G401 (cell line): Measurements from ENCODE around the gene TXNRD2. TPM values are rescaled to one million over a fixed set of nuclear protein-coding genes. Genes with fewer than 3 reads are reported as not detected.

ENCODE experiments used
- DNase-seq: peaks from one replicate; pipeline ENCODE4 v3.0.0-alpha.2; 2015; ENCODE audit warnings: low spot score
- in situ Hi-C: cut with HindIII; loops from 2 replicates; pipeline ENCODE4 v1.10.0; 2016; ENCODE audit warnings: low sequenced_read_pairs, mixed read lengths
- total RNA-seq: library from RNA; depleted of rRNA; stranded (reverse); fragments of >200 nt; shearing (Covaris generic); gene quantifications from 2 replicates; pipeline ENCODE4 v1.2.3, GENCODE V29; 2014

TXNRD2 gene
- total RNA-seq, 1 experiment from 2014 or later: 96.6 TPM

GRCh38 chr22:19898831-19899567, 42.6 kb downstream of the TXNRD2 start:
- in situ Hi-C loops: no loop called here
- no peak for DNase-seq

GRCh38 chr22:19898145-19898544, 43.5 kb downstream of the TXNRD2 start:
- in situ Hi-C loops: no loop called here
- no peak for DNase-seq

DNA sequence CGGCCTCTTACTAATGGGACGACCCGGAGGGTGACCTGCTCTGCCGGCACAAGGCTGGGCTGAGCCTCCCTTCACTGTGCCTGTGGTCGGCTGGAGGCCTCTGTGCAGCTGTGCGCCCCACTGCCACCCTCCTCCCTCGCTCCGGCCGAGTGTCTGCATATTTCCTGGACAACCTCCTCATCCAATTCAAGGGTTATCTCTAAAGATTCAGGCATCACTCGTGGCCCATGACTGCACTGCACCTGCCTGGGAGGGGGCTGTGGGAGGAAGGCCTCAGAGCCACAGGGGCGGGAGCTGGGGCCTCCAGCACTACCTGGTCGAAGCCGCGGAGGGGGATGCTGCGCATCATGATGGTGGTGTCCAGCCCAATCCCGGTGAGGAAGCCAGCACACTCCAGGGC, 43.9 kb downstream of the TXNRD2 start:
- in situ Hi-C loops: no loop called here
- DNase-seq: no peak

- in situ Hi-C loops: no loop called here
Observed at GRCh38 chr22:19896665-19897355, 44.8 kb downstream of the TXNRD2 start.

GRCh38 chr22:19895160-19895849, 46.3 kb downstream of the TXNRD2 start:
- no peak for DNase-seq
- in situ Hi-C loops: no loop called here

More at GRCh38 chr22:19896665-19897355, 44.8 kb downstream of the TXNRD2 start:
- DNase-seq: peak; percentile 58

GRCh38 chr22:19893363-19893762, 48.3 kb downstream of the TXNRD2 start:
- no peak for DNase-seq
- in situ Hi-C loops: no loop called here

DNA sequence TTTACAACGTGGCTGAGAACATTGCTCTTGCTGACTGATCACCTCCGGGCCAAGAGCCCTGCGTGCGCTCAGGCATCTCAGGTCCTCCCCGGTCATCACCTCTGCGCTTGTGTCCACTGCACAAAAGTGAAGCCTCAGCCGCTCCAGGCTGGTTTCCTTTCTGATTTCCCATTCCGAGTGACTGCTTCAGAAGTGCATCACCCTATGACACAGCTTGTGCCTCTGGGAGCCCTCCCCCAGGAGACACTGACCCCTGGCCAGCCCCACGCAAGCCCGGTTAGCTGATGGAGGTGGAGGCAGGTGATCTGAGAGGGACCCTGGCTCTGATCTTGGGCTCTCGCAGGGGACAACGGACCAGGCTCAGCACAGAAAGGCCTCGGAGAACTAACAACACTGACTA, 48.7 kb downstream of the TXNRD2 start:
- in situ Hi-C loops: no loop called here
- no peak for DNase-seq

GRCh38 chr22:19892257-19892879, 49.2 kb downstream of the TXNRD2 start:
- in situ Hi-C loops: no loop called here
- no peak for DNase-seq

GRCh38 chr22:19891317-19892256, 50.0 kb downstream of the TXNRD2 start:
- in situ Hi-C loops: no loop called here
- no peak for DNase-seq

GRCh38 chr22:19890502-19891316, 50.9 kb downstream of the TXNRD2 start:
- DNase-seq: no peak
- in situ Hi-C loops: no loop called here

- DNase-seq: no peak
- in situ Hi-C loops: no loop called here
Observed at GRCh38 chr22:19889951-19890350, 51.7 kb downstream of the TXNRD2 start.

DNA sequence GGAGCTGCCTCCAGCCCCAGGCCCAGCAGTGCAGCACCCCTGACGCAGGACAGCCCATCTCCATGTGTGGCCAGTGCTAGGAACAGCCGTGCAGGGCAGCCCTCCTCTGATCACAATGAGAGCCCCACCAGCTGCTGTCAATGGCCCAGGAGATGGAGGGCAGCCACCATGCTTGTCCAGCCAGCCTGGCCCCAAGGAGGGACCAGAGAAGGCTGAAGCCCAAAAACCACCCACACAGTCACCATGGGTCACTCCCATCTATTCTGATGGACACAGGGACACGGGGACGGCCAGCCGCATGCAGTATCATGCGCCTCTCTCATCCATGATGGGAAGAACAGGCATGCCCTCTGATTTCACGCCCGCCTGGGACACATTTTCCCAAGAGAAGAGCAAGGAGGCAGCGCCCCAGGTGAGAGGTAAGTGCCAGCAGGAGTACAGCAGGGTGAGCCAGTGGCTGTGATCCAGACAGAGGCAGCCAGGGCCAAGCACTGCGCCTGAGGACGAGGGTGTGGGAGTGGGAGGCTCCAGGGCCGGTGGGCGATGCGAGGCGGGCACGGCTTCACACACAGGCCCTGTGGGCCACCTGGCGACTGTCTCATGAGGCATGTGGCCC, 53.4 kb downstream of the TXNRD2 start:
- in situ Hi-C loops: no loop called here

DNA sequence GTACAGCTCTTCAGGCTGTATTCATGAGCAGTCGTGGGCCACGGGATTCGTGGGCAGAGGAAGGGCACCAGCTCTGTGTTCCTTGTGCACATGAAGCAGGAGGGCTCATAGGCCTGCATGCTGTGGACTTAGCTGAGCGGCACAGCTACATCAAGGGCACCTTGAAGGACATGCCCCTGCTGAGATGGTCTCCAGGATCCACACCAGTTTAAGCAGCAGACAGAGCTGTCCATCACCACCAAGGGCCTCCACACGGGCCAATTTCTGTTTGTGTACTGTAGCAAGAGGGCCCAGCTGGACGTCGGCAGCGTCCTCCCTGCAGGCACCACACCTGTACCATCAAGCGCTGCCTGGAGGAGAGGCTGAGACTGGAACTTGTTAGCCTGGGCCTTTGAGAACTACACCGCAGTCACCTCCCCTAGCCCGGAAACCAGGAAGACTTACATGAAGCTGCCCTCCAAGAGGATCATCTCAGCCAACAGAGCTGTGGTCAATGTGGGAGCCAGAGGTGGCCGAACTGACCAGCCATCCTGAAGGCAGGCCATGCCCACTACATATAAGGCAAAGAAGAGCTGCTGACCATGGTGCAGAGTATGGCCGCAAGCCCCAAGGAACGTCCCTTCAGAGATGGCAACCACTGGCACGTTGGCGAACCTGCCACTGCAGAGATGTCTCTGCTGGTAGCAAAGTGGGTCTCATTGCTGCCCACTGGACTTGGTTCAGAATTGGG, 54.2 kb downstream of the TXNRD2 start:
- no peak for DNase-seq

More for the DNA sequence above, 53.4 kb downstream of the TXNRD2 start:
- no peak for DNase-seq

GRCh38 chr22:19886605-19887255, 54.9 kb downstream of the TXNRD2 start:
- in situ Hi-C loops: no loop called here
- DNase-seq: no peak

More for the DNA sequence above, 54.2 kb downstream of the TXNRD2 start:
- in situ Hi-C loops: no loop called here

GRCh38 chr22:19885841-19886592, 55.6 kb downstream of the TXNRD2 start:
- in situ Hi-C loops: no loop called here
- DNase-seq: peak; percentile 31
